ENCODE results near the gene SSBP3.

DNA sequence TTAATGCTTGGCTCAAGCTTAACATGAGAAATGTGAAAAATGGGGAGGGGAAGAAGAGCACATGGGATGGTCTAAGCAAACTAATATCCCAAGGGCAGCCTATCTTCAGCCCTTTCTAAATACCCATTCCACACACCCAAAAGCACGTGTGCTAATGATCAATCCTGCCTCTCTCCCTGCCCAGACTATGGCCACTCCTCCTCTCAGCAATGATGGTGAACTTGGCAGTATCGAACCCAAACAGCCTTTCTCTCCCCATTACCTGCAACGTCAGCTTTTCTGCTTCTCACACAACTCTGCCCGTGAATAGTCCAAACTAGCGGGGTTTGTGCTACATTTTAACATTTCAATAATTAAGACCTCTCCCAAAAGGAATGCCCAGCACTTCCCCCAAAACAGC lies 41.6 kb downstream of the SSBP3 start:
- TF ChIP-seq POLR2AphosphoS5 (IDR thresholded peaks at IDR 0.05; ENCODE audit: low read depth, low read length) = no peak
- TF ChIP-seq, protein P1, sequence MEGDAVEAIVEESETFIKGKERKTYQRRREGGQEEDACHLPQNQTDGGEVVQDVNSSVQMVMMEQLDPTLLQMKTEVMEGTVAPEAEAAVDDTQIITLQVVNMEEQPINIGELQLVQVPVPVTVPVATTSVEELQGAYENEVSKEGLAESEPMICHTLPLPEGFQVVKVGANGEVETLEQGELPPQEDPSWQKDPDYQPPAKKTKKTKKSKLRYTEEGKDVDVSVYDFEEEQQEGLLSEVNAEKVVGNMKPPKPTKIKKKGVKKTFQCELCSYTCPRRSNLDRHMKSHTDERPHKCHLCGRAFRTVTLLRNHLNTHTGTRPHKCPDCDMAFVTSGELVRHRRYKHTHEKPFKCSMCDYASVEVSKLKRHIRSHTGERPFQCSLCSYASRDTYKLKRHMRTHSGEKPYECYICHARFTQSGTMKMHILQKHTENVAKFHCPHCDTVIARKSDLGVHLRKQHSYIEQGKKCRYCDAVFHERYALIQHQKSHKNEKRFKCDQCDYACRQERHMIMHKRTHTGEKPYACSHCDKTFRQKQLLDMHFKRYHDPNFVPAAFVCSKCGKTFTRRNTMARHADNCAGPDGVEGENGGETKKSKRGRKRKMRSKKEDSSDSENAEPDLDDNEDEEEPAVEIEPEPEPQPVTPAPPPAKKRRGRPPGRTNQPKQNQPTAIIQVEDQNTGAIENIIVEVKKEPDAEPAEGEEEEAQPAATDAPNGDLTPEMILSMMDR (IDR thresholded peaks at IDR 0.05 in 2 of 3, conservative IDR thresholded peaks at IDR 0.05 in 1 of 3; ENCODE audit: borderline replicate concordance in 1 of 3, insufficient read depth in 1 of 3, low read depth in 2 of 3, low read length in 2 of 3) = no peak
- TF ChIP-seq, protein P2, sequence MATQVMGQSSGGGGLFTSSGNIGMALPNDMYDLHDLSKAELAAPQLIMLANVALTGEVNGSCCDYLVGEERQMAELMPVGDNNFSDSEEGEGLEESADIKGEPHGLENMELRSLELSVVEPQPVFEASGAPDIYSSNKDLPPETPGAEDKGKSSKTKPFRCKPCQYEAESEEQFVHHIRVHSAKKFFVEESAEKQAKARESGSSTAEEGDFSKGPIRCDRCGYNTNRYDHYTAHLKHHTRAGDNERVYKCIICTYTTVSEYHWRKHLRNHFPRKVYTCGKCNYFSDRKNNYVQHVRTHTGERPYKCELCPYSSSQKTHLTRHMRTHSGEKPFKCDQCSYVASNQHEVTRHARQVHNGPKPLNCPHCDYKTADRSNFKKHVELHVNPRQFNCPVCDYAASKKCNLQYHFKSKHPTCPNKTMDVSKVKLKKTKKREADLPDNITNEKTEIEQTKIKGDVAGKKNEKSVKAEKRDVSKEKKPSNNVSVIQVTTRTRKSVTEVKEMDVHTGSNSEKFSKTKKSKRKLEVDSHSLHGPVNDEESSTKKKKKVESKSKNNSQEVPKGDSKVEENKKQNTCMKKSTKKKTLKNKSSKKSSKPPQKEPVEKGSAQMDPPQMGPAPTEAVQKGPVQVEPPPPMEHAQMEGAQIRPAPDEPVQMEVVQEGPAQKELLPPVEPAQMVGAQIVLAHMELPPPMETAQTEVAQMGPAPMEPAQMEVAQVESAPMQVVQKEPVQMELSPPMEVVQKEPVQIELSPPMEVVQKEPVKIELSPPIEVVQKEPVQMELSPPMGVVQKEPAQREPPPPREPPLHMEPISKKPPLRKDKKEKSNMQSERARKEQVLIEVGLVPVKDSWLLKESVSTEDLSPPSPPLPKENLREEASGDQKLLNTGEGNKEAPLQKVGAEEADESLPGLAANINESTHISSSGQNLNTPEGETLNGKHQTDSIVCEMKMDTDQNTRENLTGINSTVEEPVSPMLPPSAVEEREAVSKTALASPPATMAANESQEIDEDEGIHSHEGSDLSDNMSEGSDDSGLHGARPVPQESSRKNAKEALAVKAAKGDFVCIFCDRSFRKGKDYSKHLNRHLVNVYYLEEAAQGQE (IDR thresholded peaks at IDR 0.05; ENCODE audit: low read depth) = no peak
- TF ChIP-seq, protein P3, sequence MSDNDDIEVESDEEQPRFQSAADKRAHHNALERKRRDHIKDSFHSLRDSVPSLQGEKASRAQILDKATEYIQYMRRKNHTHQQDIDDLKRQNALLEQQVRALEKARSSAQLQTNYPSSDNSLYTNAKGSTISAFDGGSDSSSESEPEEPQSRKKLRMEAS (IDR thresholded peaks at IDR 0.05) = no peak
- TF ChIP-seq TCF7L2 (IDR thresholded peaks at IDR 0.05; ENCODE audit: borderline replicate concordance, extremely low read depth, insufficient read depth, insufficient read length) = no peak
- TF ChIP-seq CEBPB (IDR thresholded peaks at IDR 0.05; ENCODE audit: low read depth) = no peak
- no peak for TF ChIP-seq EGR1 (IDR thresholded peaks at IDR 0.05; ENCODE audit: low read depth)
